Measurements from ENCODE around the gene STK4. TPM values are rescaled to one million over a fixed set of nuclear protein-coding genes. Genes with fewer than 3 reads are reported as not detected.
A peak's percentile ranks its signal among the peaks of the same experiment; 100 is the strongest.

The STK4 gene
- total and polyA plus RNA-seq, 3 donors from 2014 or later = 24.9 to 42.7 (median 39.6) TPM

GRCh38 chr20:44960103-44960852 lies 6.0 kb upstream of the STK4 start, which contains the start of gene TOMM34:
Gene TOMM34, minus strand, starts transcription at chr20:44960397. Its CDS starts 64 bp downstream, at chr20:44960333.
- TF ChIP-seq POLR2A (IDR thresholded peaks at IDR 0.05) (no peak), CTCF (IDR thresholded peaks at IDR 0.05) (no peak)
- intact Hi-C loops (cut with DNase I; ENCODE audit: low total_unique reads) = no loop called here
- DNase-seq = peak; percentile 98
- Histone ChIP-seq H3K4me3 (peak within 1 kb of the TSS; percentile 88 to 89), H3K4me1 (peaks cover 19% of the 10 kb centered on the region), H3K27me3 (no peaks in the 10 kb centered on the region), H3K36me3 (ENCODE audit: low read depth, missing control alignments) (no peaks in the 10 kb centered on the region), H3K9me3 (no peaks in the 10 kb centered on the region), H3K27ac (peak within 1 kb of the TSS; percentile 85 to 90)
- WGBS, 2 donors = 0 to 1% methylated on average over 18 to 39 of the region's 60 CpGs

DNA sequence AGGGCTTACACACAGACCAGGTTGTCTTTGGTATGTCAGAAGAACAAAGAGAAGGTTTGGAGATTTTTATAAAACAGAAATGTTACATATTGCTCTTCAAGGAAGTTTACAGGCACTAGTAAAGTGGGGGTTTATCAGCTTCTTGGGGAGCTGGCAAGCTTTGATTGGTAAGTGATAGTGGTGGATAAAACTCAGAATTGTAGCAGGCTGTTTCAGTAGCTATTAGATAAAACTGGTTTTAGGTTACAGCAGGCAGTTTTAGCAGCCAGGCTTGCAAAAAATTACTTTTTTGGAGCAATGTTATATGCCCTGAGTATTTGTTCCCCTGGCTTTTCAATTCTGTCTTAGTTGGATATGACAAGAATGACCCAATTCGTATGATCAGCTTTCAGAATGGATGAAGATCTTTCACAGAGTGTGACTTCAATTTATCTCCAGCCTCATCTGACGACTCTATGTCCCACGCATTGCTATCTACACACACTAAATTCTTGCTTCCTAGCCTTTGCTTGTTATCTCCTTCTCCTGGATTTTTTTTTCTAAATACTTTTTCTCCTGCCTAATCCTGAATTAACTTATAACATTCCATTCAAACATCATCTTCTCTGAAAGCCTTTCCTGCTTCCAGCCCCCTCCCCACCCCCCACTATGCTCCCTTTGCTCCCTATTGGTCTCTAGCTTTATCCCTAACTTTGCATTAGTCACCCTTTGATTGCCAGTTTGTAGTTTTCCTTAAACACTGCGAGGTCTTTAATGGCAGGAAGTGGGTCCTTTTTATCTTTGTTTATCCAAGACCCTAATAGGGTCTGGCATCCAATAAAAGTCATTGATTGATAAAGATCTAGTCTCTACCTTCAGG lies 5.1 kb upstream of the STK4 start:
- no peak for TF ChIP-seq CTCF (IDR thresholded peaks at IDR 0.05)
- no peak for TF ChIP-seq POLR2A (IDR thresholded peaks at IDR 0.05)
- Histone ChIP-seq H3K9me3 (no peaks in the 10 kb centered on the region), H3K36me3 (ENCODE audit: low read depth, missing control alignments) (no peaks in the 10 kb centered on the region), H3K4me3 (no peak overlapping the region), H3K4me1 (peaks cover 25% of the 10 kb centered on the region), H3K27ac (peak overlapping the region in 1 of 2 donors; percentile 90), H3K27me3 (no peaks in the 10 kb centered on the region)
- DNase-seq = no peak
- 44 to 45% methylated on average over 4 of the region's 4 CpGs for WGBS, 2 donors
- intact Hi-C loops (cut with DNase I; ENCODE audit: low total_unique reads) = no loop called here

GRCh38 chr20:44961870-44962267 lies 4.4 kb upstream of the STK4 start:
- TF ChIP-seq CTCF (IDR thresholded peaks at IDR 0.05) = no peak
- TF ChIP-seq POLR2A (IDR thresholded peaks at IDR 0.05) = no peak
- no peaks in the 10 kb centered on the region for H3K27me3 ChIP-seq
- H3K9me3 ChIP-seq = no peaks in the 10 kb centered on the region
- 88 to 91% methylated on average over 3 of the region's 3 CpGs for WGBS, 2 donors
- intact Hi-C loops (cut with DNase I; ENCODE audit: low total_unique reads) = no loop called here
- no peaks in the 10 kb centered on the region for H3K36me3 ChIP-seq (ENCODE audit: low read depth, missing control alignments)
- H3K27ac ChIP-seq = no peak overlapping the region
- no peak overlapping the region for H3K4me3 ChIP-seq
- DNase-seq = no peak
- peaks cover 26% of the 10 kb centered on the region for H3K4me1 ChIP-seq

DNA sequence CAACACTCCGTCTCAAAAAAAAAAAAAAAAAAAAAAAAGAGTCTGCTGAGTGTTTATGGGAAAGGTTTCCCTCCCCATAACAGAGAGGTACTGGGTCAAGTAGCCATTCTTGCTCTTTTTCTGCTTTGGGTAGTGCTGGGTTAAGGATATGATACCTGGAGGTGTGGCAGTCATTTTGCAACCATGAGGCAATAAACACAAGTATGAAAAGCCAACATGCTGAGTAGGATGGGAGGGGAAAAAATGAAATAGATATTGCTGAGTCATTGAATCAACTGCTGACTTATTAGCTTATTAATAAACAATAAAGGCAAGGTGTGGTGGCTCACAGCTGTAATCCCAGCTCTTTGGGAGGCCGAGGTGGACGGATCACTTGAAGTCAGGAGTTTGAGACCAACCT lies 3.8 kb upstream of the STK4 start:
- no peaks in the 10 kb centered on the region for H3K36me3 ChIP-seq (ENCODE audit: low read depth, missing control alignments)
- no peaks in the 10 kb centered on the region for H3K9me3 ChIP-seq
- intact Hi-C loops (cut with DNase I; ENCODE audit: low total_unique reads) = no loop called here
- H3K27ac ChIP-seq = no peak overlapping the region
- TF ChIP-seq CTCF (IDR thresholded peaks at IDR 0.05) (no peak), POLR2A (IDR thresholded peaks at IDR 0.05) (no peak)
- peaks cover 32% of the 10 kb centered on the region for H3K4me1 ChIP-seq
- DNase-seq = no peak
- 86 to 93% methylated on average over 3 of the region's 3 CpGs for WGBS, 2 donors
- H3K27me3 ChIP-seq = no peaks in the 10 kb centered on the region
- H3K4me3 ChIP-seq = no peak overlapping the region

All from testis (tissue), 3 donors.